GM19035 (cell line): Measurements from ENCODE around the gene DMAC2L.
"Not testable (repeated sequence)": the region's sequence is repeated elsewhere in the genome, so short reads cannot be mapped to it uniquely, and the experiment has no call there.

Experiments used
- ATAC-seq: cut with Tn5 transposase; IDR thresholded peaks from one replicate; pipeline ENCODE4 v1.9.1; 2021; ENCODE audit not compliant: unreplicated experiment

The DMAC2L gene

DNA sequence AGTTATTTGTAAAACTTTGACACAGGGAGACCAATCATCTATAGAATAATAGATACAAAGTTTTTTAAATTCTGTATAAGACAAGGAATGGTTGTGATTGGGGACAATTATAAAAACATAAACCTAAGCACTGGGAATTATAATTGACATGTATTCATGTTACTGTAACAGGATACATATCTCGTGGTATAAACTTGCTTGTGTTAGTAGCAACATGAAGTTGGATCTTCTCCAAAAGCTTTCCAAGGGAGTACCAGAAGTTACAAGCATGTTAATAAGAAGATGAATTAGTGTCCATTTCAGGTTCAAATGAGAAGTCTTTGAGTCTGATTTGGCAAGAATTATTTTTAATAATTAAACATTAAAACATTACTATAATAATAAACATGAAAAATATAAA is 42.4 kb downstream of the DMAC2L start:
- no peak for ATAC-seq

DNA sequence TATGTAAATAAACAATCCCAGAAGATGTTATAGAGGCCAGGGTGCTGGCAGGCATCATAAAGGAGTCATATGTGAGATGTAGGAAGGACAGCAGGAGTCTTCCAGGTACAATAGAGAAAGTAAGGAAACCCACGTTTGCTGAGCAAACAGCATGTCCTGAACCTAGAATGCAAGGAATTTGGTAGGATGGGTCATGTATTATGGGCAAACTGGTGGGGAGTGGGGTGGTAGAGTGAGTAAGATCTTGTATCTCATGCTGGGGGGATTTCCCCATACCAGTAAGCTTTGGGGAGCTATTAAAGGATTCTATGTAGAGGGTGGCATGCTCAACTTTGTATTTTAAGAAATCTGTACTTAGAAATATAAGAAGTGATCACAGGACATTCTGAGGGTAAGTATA is 43.6 kb downstream of the DMAC2L start:
- ATAC-seq = no peak

DNA sequence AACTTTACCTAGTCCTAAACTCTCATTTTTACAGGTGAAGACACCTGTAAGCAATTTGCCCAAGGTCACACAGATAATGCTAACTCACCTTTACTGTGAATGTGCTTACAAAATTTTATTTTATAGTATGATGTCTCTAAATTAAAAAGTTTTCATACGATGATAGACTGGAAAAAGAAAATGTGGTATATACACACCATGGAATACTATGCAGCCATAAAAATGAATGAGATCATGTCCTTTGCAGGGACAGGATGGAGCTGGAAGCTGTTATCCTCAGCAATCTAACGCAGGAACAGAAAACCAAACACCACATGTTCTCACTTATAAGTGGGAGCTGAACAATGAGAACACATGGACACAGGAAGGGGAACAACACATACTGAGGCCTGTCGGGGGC is 44.2 kb downstream of the DMAC2L start:
- not testable (repeated sequence) for ATAC-seq

DNA sequence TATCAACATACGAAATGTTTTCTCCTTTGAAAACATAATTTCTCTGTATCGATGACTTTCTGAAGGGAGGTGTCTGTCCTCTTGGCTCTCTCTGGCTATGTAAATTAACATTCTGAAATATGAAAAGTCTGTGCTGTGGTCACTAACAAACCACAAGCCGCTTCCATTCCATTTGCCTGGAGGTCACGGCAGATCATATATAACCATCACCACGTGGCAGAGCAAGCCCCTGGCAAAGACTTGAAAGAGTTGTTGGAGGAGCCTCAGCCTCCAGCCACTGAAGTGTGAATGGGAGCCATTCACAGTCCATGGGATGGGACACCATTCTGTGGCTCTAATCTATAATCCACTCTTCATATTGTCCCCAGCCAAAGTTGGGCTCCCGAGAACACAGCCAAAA is 45.0 kb downstream of the DMAC2L start:
- no peak for ATAC-seq

DNA sequence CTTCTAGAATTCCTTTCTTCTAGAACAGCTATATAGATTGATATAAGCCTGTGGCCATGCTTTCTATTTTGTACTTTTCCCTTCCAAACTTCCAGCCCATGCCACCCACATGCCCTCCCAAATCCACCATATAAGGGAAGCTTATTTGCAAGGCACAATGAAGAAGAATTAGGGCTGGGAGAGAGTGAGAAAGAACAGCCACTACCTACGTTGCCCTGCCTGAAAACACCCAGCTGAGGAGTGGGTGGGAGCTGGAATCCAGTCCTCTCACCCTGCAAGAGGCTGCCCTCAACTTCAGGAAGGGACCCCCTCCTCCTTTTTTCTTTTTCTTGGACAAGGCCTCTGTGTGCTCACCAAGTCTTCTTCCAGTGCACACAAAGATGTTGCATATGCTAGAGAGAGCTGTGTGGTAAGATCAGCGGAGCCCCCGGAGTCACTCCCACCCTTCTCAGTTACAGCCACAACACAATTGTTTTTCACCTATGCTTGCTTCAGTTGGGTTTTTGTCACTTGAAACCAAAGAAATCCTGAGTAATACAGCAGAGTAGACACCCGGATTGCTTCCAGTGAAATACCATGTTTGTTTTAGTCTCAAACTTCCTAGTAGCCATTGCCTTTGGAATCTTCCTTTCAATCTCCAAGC is 45.8 kb downstream of the DMAC2L start:
- ATAC-seq = no peak

DNA sequence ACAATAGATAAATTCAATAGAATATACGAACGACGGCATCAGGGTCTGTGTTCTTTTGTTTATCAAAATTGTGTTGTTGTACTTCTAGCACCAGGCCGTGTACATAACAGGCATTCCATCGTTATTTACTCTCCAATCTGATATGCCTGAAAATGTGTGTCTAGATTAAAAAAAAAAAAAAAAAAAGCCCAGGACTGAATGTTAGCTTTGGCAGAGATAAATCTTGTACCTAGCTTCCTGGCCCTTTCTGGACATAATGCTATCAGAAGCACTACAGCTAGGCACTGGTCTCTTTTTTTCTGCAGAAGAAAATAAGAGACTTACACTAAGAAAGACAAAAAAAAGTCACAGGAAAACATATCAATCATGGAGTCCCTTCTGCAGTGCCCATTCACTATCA is 47.5 kb downstream of the DMAC2L start:
- ATAC-seq = no peak

DNA sequence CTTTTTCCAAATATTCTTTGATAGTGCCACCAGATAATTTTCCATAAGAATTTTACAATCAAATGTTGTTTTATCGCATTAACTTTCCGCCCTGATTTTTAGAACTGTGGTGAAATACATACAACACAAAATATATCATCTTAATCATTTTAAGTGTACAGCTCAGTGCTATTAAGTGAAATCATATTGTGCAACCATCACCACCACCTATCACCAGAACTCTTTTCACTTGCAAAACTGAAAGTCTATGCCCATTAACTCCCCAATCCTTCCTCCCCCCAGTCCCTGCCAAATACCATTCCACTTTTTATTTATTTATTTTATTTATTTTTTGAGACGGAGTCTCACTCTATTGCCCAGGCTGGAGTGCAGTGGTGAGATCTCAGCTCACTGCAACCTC is 48.0 kb downstream of the DMAC2L start:
- ATAC-seq = no peak

DNA sequence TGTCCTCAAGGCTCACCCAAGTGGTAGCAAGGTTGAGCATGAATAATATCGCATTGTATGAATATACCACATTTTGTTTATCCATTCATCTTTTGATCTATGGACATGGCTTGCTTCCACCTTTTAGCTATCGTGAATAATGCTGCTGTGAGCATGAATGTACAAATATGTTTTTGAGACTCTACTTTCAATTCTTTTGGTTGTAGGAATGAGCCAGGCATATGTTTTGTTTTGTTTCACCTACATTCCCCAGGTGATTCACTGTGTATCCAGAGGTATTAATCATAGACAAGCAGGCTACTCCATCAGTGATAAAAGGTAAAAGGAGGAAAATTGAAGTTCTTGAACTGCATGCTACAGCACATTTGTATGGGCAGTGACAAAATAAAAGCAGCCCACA is 48.7 kb downstream of the DMAC2L start:
- no peak for ATAC-seq

DNA sequence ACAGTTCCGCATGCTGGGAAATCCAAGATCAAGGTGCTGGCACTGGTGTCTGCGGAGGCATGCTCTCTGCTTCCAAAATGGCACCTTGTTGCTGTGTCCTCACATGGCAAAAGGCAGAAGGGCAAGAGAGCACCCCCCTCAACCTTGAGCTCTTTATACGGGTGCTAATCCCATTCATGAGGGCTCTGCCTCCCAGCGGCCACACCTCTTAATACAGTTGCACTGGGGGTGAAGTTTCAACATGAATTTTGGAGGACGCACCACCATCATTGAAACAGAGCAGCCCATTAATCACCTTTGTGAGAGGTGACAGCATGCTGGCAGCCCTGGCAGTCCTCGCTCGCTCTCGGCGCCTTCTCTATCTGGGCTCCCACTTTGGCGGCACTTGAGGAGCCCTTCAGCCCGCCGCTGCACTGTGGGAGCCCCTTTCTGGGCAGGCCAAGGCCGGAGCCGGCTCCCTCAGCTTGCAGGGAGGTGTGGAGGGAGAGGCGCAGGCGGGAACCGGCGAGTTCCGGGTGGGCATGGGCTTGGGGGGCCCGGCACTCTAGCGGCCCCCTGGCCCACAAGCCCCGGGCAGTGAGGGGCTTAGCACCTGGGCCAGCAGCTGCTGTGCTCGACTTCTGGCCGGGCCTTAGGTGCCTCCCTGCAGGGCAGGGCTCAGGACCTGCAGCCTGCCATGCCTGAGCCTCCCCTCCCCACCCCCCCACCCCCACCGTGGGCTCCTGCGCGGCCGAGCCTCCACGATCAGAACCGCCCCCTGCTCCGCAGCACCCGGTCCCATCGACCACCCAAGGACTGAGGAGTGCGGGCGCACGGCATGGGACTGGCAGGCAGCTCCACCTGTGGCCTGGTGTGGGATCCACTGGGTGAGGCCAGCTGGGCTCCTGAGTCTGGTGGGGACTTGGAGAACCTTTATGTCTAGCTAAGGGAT is 49.6 kb downstream of the DMAC2L start:
- not testable (repeated sequence) for ATAC-seq

DNA sequence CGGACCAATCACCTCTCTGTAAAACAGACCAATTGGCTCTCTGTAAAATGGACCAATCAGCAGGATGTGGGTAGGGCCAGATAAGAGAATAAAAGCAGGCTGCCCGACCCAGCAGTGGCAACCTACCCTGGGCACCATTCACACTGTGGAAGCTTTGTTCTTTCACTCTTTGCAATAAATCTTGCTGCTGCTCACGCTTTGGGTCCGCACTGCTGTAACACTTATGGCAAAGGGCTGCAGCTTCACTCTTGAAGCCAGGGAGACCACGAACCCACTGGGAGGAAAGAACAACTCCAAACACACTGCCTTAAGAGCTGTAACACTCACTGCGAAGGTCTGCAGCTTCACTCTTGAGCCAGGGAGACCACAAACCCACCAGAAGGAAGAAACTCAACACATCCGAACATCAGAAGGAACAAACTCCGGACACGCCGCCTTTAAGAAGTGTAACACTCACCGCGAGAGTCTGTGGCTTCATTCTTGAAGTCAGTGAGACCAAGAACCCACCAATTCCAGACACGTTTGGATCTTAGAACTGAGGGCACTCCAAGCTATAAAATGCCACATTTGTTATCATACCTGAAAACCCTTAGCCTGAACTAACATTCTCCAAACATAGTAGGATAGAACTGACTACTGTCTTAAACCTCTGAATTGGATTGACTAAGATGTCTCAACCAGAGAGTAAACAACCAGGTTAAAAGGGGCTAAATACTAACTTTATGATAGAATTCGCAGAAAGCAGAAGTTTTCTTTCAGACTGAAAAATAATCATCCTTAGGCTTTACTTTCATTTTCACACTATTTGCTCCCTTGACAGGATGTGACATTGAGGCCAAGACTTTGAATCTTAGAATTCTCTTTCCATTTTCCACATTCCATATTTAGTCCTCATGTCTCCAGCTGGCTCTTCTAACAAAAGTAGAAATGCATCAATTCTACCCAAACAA is 50.9 kb downstream of the DMAC2L start:
- peak; percentile 31 for ATAC-seq

DNA sequence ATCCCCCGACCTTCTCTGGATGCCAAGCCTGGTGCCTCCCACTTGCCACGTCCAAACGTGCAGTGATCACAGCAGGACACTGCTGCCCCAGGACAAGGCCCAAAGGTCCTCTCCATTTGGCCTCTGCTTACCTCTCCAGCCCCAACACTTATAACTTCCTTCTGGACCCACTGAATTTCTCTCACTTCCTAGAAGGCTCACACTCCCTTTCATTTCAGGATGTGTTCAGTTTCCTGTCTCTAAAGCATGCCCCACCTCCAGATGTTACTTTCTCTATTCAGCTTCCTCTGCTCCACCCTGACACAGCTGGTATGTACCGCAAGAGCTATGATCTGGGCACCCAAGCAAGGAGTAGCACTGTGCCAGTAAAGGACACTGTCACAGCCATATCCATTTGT is 51.6 kb downstream of the DMAC2L start:
- ATAC-seq = peak; percentile 93

DNA sequence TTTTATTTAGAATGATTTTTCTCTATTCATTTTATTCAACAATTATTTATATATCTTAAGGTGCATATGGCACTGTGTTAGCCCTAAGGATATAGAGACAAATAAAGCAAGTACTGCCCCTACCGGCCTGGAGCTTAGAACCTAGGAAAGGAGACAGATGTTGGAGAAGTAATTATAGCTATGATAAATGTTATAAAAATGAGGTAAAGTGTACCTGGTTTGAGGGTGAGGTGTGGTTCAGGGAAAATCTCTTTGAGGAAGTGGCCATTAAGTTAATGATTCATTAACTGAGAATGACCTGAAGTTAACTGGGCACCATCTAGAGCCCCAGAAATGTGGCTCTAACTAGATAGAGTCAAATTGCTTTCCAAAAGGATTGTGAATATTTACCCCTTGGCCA is 52.7 kb downstream of the DMAC2L start:
- ATAC-seq = no peak

DNA sequence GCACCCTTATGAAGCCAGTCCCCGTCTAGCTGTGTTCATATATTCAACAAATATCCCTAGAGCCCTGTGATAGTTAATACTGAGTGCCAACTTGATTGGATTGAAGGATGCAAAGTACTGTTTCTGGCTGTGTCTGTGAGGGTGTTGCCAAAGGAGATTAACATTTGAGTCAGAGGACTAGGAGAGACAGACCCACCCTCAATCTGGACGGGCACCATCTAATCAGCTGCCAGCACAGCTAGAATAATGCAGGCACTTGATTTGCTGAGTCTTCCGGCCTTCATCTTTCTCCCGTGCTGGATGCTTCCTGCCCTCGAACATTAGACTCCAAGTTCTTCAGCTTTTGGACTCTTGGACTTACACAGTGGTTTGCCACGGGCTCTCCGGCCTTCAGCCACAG is 53.4 kb downstream of the DMAC2L start:
- ATAC-seq = not testable (repeated sequence)

DNA sequence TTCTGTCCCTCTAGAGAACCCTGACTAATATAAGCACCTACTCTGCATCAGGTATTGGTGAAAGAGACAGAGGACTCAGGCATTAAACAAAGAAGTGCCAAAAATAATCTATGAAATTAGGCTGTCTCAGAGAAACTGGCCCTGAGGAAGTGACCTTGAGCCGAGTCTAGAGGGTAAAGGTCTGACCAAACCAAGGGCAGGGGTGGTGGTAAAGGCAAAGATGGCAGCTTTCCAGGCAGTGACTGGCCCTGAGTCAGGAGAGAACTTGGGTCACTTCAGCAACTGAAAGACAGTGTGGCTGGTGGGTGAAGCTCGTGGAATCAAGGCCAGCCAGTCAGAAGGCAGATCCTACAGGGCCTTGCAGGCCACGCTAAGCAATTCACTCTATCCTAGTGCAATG is 54.0 kb downstream of the DMAC2L start:
- no peak for ATAC-seq

DNA sequence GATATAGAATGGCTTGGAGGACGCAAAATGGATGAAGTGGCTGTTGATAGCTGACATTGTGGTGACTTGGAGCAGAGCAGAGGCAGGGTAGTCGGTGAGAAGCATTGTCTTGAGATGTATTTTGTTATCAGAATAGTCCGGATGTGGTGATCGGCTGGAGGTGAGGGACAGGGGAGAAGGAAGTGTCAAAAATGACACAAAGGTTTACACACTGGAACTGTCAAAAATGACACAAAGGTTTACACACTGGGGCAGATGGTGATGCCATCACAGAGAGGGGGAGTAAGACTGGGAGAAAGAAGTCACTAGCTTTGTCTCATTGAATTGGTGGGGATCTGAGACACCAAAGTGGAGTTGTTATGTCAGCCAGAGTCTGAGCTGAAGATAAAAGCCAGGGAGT is 54.5 kb downstream of the DMAC2L start:
- no peak for ATAC-seq

DNA sequence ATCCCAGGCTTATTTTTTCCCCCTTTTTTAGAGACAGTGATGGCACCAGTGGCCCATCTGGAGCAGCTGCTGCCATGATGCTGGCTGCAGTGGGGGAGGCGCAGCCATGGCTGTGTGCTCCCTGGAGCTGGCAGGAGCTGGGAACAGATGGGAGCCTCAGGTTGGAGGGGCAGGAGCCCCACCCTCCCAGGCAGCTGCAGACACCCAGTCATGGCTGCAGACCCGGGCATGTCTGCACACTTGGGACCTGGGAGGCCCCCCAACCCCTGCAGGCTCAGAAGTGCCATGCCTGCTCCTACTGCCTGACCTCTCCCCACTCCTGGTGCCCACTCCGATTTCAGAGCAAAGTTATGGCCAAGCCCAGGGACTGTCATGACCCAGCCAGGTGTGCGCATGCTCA is 59.4 kb downstream of the DMAC2L start:
- no peak for ATAC-seq

DNA sequence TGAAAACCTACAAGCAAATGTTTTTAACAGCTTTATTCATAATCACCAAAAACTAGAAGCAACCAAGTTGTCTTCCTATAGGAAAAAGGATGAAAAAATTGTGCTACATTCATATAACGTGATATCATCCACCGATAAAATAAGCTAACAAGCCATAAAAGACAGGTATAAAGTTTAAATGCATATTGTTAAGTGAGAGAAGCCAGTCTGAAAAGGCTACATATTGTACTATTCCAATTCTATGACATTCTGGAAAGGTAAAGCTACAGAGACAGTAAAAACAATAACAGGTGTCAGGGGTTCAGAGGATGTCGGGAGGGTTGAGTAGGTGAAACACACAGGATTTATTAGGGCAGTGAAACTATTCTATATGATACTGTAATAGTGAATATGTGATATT is 61.8 kb downstream of the DMAC2L start:
- no peak for ATAC-seq

DNA sequence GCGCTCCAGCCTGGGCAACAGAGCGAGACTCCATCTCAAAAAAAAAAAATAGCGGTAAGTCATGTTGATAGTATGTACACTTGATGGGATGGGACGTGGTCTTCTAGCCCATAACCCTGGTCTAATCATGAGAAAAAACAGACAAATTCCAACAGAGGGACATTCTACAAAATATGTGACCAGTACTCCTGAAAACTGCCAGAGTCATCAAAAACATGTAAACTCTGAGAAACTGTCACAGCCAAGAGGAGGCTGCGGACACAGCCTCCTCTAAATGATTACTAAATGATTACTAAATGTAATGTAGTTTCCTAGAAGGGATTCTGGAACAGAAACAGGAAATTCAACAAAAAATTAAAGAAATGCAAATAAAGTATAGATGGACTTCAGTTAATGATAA is 63.6 kb downstream of the DMAC2L start:
- no peak for ATAC-seq
